GM21526 (cell line): Measurements from ENCODE around the gene TINAG.
"Not testable (repeated sequence)": the region's sequence is repeated elsewhere in the genome, so short reads cannot be mapped to it uniquely, and the experiment has no call there.

Experiments
- ATAC-seq: cut with Tn5 transposase; IDR thresholded peaks from one replicate; pipeline ENCODE4 v1.9.1; 2021; ENCODE audit warnings: moderate library complexity; ENCODE audit not compliant: unreplicated experiment, low FRiP score

Gene TINAG

GRCh38 chr6:54307439-54307910 lies 766 bp upstream of the TINAG start:
- ATAC-seq = no peak

- ATAC-seq = no peak
These were observed 710 bp downstream of the TINAG start for GRCh38 chr6:54308986-54309315.

- ATAC-seq = no peak
These were observed 2.3 kb downstream of the TINAG start for GRCh38 chr6:54310377-54311152.

- no peak for ATAC-seq
These were observed 7.4 kb downstream of the TINAG start for GRCh38 chr6:54315656-54316055.

GRCh38 chr6:54320871-54321270 lies 12.6 kb downstream of the TINAG start:
- ATAC-seq = no peak

GRCh38 chr6:54327631-54328030 lies 19.4 kb downstream of the TINAG start:
- no peak for ATAC-seq

GRCh38 chr6:54331571-54331970 lies 23.3 kb downstream of the TINAG start:
- not testable (repeated sequence) for ATAC-seq

GRCh38 chr6:54335871-54336270 lies 27.6 kb downstream of the TINAG start:
- ATAC-seq = no peak

- no peak for ATAC-seq
These were observed 45.7 kb downstream of the TINAG start for GRCh38 chr6:54353975-54354374.

GRCh38 chr6:54354608-54355007 lies 46.4 kb downstream of the TINAG start:
- no peak for ATAC-seq

GRCh38 chr6:54357141-54357540 lies 48.9 kb downstream of the TINAG start:
- no peak for ATAC-seq

- no peak for ATAC-seq
These were observed 52.9 kb downstream of the TINAG start for GRCh38 chr6:54361188-54361587.

- ATAC-seq = no peak
These were observed 53.5 kb downstream of the TINAG start for GRCh38 chr6:54361734-54362133.

- no peak for ATAC-seq
These were observed 58.6 kb downstream of the TINAG start for GRCh38 chr6:54366667-54367327.

- ATAC-seq = no peak
These were observed 69.5 kb downstream of the TINAG start for GRCh38 chr6:54377776-54378175.

GRCh38 chr6:54386295-54386694 lies 78.1 kb downstream of the TINAG start:
- no peak for ATAC-seq

- no peak for ATAC-seq
These were observed 82.1 kb downstream of the TINAG start for GRCh38 chr6:54390362-54390761.

- ATAC-seq = no peak
These were observed 83.3 kb downstream of the TINAG start for GRCh38 chr6:54391577-54391976.

GRCh38 chr6:54403096-54403495 lies 94.9 kb downstream of the TINAG start:
- no peak for ATAC-seq

- ATAC-seq = no peak
These were observed 96.5 kb downstream of the TINAG start for GRCh38 chr6:54404791-54405190.

GRCh38 chr6:54411767-54412166 lies 103.5 kb downstream of the TINAG start:
- ATAC-seq = no peak

- no peak for ATAC-seq
These were observed 107.3 kb downstream of the TINAG start for GRCh38 chr6:54415517-54415916.
